Measurements from ENCODE around the gene HARS1. TPM values are rescaled to one million over a fixed set of nuclear protein-coding genes. Genes with fewer than 3 reads are reported as not detected.

HARS1 gene
- 70.9 to 83.6 TPM (median 77.9 TPM) in 5 replicates for total RNA-seq (2022; extraction: Qiagen RNA extraction)

GRCh38 chr5:140690941-140691924 is at the start of gene HARS1, which contains the start of gene HARS2:
TSS of gene HARS1 (minus strand) at chr5:140691370. CDS start at chr5:140691304, 66 bp downstream.
TSS of gene HARS2 (plus strand) at chr5:140691455. CDS start at chr5:140691649, 194 bp downstream.

DNA sequence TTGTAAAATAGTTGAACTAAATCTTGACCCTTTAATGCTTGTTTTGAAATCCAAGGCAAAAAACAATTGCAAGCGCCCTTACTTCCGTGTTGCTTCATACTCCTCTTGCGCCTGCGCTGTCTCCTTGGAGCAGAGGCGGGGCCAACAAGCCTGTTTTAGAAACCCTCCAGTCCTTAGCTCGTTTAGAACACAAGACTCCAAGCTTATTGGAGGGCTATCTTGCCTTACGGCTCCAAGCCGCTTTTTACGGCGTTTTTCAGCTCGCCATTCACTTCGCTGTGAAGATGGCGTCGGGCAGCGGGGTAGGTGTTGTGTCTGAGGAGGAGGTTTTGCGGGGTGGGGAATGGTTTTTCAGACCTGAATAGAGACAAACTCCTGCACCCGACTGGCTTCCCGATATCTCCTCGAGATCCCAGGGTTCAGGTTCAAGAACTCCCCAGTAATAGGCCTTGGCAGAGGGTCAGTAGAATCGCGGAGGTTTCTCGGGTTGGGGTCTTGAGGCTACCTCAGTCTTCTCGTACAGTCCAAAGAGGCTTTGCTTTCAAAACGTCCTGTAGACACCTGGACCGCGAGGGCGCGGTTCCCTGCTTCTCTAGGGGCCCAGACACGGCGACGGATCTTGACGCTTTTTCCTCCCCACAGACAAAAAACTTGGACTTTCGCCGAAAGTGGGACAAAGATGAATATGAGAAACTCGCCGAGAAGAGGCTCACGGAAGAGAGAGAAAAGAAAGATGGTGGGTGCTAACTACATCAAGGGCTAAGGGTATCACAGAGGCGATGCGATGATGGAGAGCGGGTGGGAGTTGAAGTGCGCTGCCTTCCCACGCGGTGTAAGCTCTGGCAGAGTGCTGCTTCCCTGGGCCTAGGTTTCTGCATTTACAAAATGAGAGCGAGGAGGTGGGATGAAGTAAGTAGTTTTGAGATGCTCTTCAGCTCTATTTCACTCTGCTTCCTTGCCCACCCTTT is 9.3 kb upstream of the HARS1 start, which contains the start of gene ZMAT2:
TSS of gene ZMAT2 (plus strand) at position 271 of the 968 bp plus-strand sequence. CDS start at position 285, 14 bp downstream.

GRCh38 chr5:140673187-140673976 is 17.8 kb downstream of the HARS1 start, which contains the start of gene DND1:
TSS of gene DND1 (minus strand) at chr5:140673576. CDS start at chr5:140673542, 34 bp downstream.

GRCh38 chr5:140664359-140665119 is 26.6 kb downstream of the HARS1 start, which contains the start of gene WDR55:
TSS of gene WDR55 (plus strand) at chr5:140664904. CDS start at chr5:140664913, 9 bp downstream.

GRCh38 chr5:140639148-140639981 is 51.8 kb downstream of the HARS1 start, which contains the start of gene TMCO6:
TSS of gene TMCO6 (plus strand) at chr5:140639451. CDS start at chr5:140639528, 77 bp downstream.

GRCh38 chr5:140633021-140633471 is 58.1 kb downstream of the HARS1 start, which contains the start of gene CD14:
TSS of gene CD14 (minus strand) at chr5:140633175. CDS start at chr5:140633071, 104 bp downstream.

Other genes starting within 250 kb of the HARS1 start
- 1.3 to 2.8 TPM (median 1.9 TPM) in 5 replicates for gene EIF4EBP3, start 143.7 kb downstream of the HARS1 start, total RNA-seq (2022; extraction: Qiagen RNA extraction)
- 38.4 to 48.2 TPM (median 43.4 TPM) in 5 replicates for gene SRA1, start 133.9 kb downstream of the HARS1 start, total RNA-seq (2022; extraction: Qiagen RNA extraction)
- 3.9 to 7.5 TPM (median 6.1 TPM) in 5 replicates for gene APBB3, start 126.8 kb downstream of the HARS1 start, total RNA-seq (2022; extraction: Qiagen RNA extraction)
- 74.1 to 79.0 TPM (median 75.3 TPM) in 5 replicates for gene SLC35A4, start 126.5 kb downstream of the HARS1 start, total RNA-seq (2022; extraction: Qiagen RNA extraction)
- gene CD14, start 58.2 kb downstream of the HARS1 start, total RNA-seq (2022; extraction: Qiagen RNA extraction), result 3.4 to 4.7 TPM (median 4.3 TPM) in 5 replicates
- gene TMCO6, start 51.9 kb downstream of the HARS1 start, total RNA-seq (2022; extraction: Qiagen RNA extraction), result 8.4 to 14.4 TPM (median 13.0 TPM) in 5 replicates
- gene NDUFA2, start 43.7 kb downstream of the HARS1 start, total RNA-seq (2022; extraction: Qiagen RNA extraction), result 113 to 119 TPM (median 117 TPM) in 5 replicates
- gene IK, start 43.5 kb downstream of the HARS1 start, total RNA-seq (2022; extraction: Qiagen RNA extraction), result 86.3 to 123 TPM (median 89.1 TPM) in 5 replicates
- 27.2 to 30.4 TPM (median 27.7 TPM) in 5 replicates for gene WDR55, start 26.5 kb downstream of the HARS1 start, total RNA-seq (2022; extraction: Qiagen RNA extraction)
- gene DND1, start 17.8 kb downstream of the HARS1 start, total RNA-seq (2022; extraction: Qiagen RNA extraction), result 0.66 to 1.0 TPM (median 0.88 TPM) in 5 replicates
- 34.5 to 42.6 TPM (median 36.4 TPM) in 5 replicates for gene HARS2, start 85 bp upstream of the HARS1 start, total RNA-seq (2022; extraction: Qiagen RNA extraction)
- 80.7 to 116 TPM (median 88.0 TPM) in 5 replicates for gene ZMAT2, start 9.1 kb upstream of the HARS1 start, total RNA-seq (2022; extraction: Qiagen RNA extraction)
- gene PCDHA1, start 94.8 kb upstream of the HARS1 start, total RNA-seq (2022; extraction: Qiagen RNA extraction), result 0.06 to 0.23 TPM (median 0.14 TPM) in 5 replicates
- 0.10 TPM in 1 of 5 replicates, not detected in the others for gene PCDHA2, start 103.5 kb upstream of the HARS1 start, total RNA-seq (2022; extraction: Qiagen RNA extraction)
- gene PCDHA3, start 109.7 kb upstream of the HARS1 start, total RNA-seq (2022; extraction: Qiagen RNA extraction), result 0.71 to 1.1 TPM (median 0.99 TPM) in 5 replicates
- 1.5 to 1.8 TPM (median 1.7 TPM) in 5 replicates for gene PCDHA4, start 115.7 kb upstream of the HARS1 start, total RNA-seq (2022; extraction: Qiagen RNA extraction)
- 0.64 to 0.87 TPM (median 0.77 TPM) in 5 replicates for gene PCDHA5, start 130.2 kb upstream of the HARS1 start, total RNA-seq (2022; extraction: Qiagen RNA extraction)
- 0.06 to 0.08 TPM in 2 of 5 replicates, not detected in the others for gene PCDHA6, start 136.6 kb upstream of the HARS1 start, total RNA-seq (2022; extraction: Qiagen RNA extraction)
- gene PCDHA7, start 142.9 kb upstream of the HARS1 start, total RNA-seq (2022; extraction: Qiagen RNA extraction), result 0.09 to 0.15 TPM (median 0.12 TPM) in 4 of 5 replicates, not detected in the other
- gene PCDHA8, start 149.8 kb upstream of the HARS1 start, total RNA-seq (2022; extraction: Qiagen RNA extraction), result 0.05 to 0.07 TPM (median 0.06 TPM) in 4 of 5 replicates, not detected in the other
- gene PCDHA9, start 157.0 kb upstream of the HARS1 start, total RNA-seq (2022; extraction: Qiagen RNA extraction), result 0.02 TPM in 1 of 5 replicates, not detected in the others
- 0.01 to 0.06 TPM (median 0.03 TPM) in 4 of 5 replicates, not detected in the other for gene PCDHA10, start 164.5 kb upstream of the HARS1 start, total RNA-seq (2022; extraction: Qiagen RNA extraction)
- gene PCDHA11, start 177.6 kb upstream of the HARS1 start, total RNA-seq (2022; extraction: Qiagen RNA extraction), result 0.04 to 0.08 TPM (median 0.06 TPM) in 4 of 5 replicates, not detected in the other
- 2.8 to 3.2 TPM (median 3.0 TPM) in 5 replicates for gene PCDHA12, start 183.9 kb upstream of the HARS1 start, total RNA-seq (2022; extraction: Qiagen RNA extraction)
- gene PCDHA13, start 190.8 kb upstream of the HARS1 start, total RNA-seq (2022; extraction: Qiagen RNA extraction), result 0.05 to 0.06 TPM in 2 of 5 replicates, not detected in the others
- 1.6 to 2.3 TPM (median 2.0 TPM) in 5 replicates for gene PCDHAC1, start 234.9 kb upstream of the HARS1 start, total RNA-seq (2022; extraction: Qiagen RNA extraction)

Data from A549 treated with Mapracorat at 1 μM for 4 hours (cell line).